Neural progenitor cell (in vitro differentiated cells): ENCODE measurements around the gene RIPK4.

Source experiments
- CTCF ChIP-seq: fragments of 200-600 bp; sonication (generic); IDR thresholded peaks from 2 replicates; pipeline ENCODE4 v1.5.1; 2017; ENCODE audit warnings: antibody characterized with exemption, mild to moderate bottlenecking
- EZH2 ChIP-seq: fragments of 200-600 bp; sonication (generic); IDR thresholded peaks from 2 replicates; pipeline ENCODE4 v1.6.1; 2017; ENCODE audit warnings: antibody characterized with exemption, mild to moderate bottlenecking, moderate library complexity

GRCh38 chr21:41701749-41702148 is 65.1 kb downstream of the RIPK4 start:
- TF ChIP-seq CTCF (no peak), EZH2 (no peak)
